Esophagus muscularis mucosa (tissue), 4 donors: ENCODE results near the gene KDM5B. TPM values are rescaled to one million over a fixed set of nuclear protein-coding genes. Genes with fewer than 3 reads are reported as not detected.
A peak's percentile ranks its signal among the peaks of the same experiment; 100 is the strongest.

Source experiments
- DNase-seq: peaks from one replicate; pipeline ENCODE4 v3.0.0-alpha.2; 2017; ENCODE audit errors: extremely low spot score
- H3K27ac ChIP-seq, 4 donors: fragments of 200-600 bp; sonication (generic); replicated peaks in 1 of 4; 1 replicate in 3 of 4; 2 replicates in 1 of 4; pipeline ENCODE4 v1.5.1; 2016 to 2019; ENCODE audit warnings: mild to moderate bottlenecking in 1 of 4
- H3K27me3 ChIP-seq, 4 donors: fragments of 200-600 bp; sonication (generic); one replicate each; pipeline versions ENCODE4 v1.5.1 to v1.6.0; 2016 to 2019
- H3K36me3 ChIP-seq, 4 donors: fragments of 200-600 bp; sonication (generic); one replicate each; pipeline ENCODE4 v1.5.1; 2016 to 2019
- H3K4me1 ChIP-seq, 4 donors: fragments of 200-600 bp; sonication (generic); one replicate each; pipeline ENCODE4 v1.5.1; 2016 to 2019
- H3K4me3 ChIP-seq, 4 donors: fragments of 200-600 bp; sonication (generic); 1 replicate in 2 of 4; 2 replicates in 2 of 4; pipeline ENCODE4 v1.5.1; 2016 to 2019; ENCODE audit warnings: mild to moderate bottlenecking in 4 of 4, moderate library complexity in 1 of 4
- H3K9me3 ChIP-seq, 4 donors: fragments of 200-600 bp; sonication (generic); 1 replicate in 3 of 4; 2 replicates in 1 of 4; pipeline ENCODE4 v1.5.1; 2016 to 2019
- CTCF ChIP-seq, 3 experiments: fragments of 200-600 bp in 2 of 3; fragments of 450-650 bp in 1 of 3; sonication (generic) in 2 of 3; IDR thresholded peaks; one replicate each; pipeline ENCODE4 v1.5.1; 2017 to 2019; ENCODE audit warnings: antibody characterized with exemption in 3 of 3, mild to moderate bottlenecking in 2 of 3, moderate library complexity in 1 of 3
- EP300 ChIP-seq: sonication (generic); formaldehyde crosslinking; IDR thresholded peaks from one replicate; pipeline ENCODE4 v1.6.1; 2017; ENCODE audit warnings: antibody characterized with exemption
- POLR2A ChIP-seq: fragments of 450-650 bp; IDR thresholded peaks from one replicate; pipeline ENCODE4 v1.6.1; 2017; ENCODE audit warnings: antibody characterized with exemption, moderate library complexity, mild to moderate bottlenecking, low read depth
- POLR2AphosphoS5 ChIP-seq, 2 donors: sonication (generic); formaldehyde crosslinking; IDR thresholded peaks; one replicate each; pipeline ENCODE4 v1.6.1; 2017; ENCODE audit warnings: antibody characterized with exemption in 2 of 2
- WGBS: methylation state at CpG from one replicate; pipeline ENCODE4 v1.1.5; 2018; 5-methylcytosine and 5-hydroxymethylcytosine counted together
- intact Hi-C: fragments of 100-400 bp; cut with DNase I; formaldehyde crosslinking; loops from one replicate; pipeline ENCODE4 v1.15.1; 2023
- total RNA-seq, 4 donors: library from RNA; depleted of rRNA; stranded (reverse); fragments of >200 nt; gene quantifications; one replicate each; pipeline versions ENCODE4 v1.1.0 to v1.2.1, GENCODE V29; 2016

KDM5B gene
- total RNA-seq, 4 donors from 2014 or later = 21.4 to 34.9 (median 31.8) TPM

DNA sequence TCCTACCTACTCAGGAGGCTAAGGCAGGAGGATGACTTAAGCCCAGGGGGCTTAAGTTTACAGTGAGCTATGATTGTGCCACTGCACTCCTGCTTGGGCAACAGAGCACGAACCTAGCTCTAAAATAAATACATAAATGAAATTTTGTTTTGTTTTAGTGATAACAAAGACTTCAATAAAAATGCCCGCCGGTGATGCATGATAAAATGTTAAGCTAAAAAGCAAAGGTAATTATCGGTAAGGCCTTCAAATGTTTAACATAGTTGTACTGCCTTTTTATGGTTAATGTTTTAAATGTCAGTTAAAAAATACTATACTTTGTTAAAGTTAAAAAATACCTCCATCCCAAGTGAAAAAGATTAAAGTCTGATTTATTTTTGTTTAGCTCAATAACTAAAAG is 27.0 kb downstream of the KDM5B start:
- H3K4me1 ChIP-seq = peaks cover 4 to 21% (median 15%) of the 10 kb centered on the region in 4 donors
- no peaks in the 10 kb centered on the region for H3K27me3 ChIP-seq
- DNase-seq = no peak
- intact Hi-C loops = no loop called here
- WGBS = 76% methylated on average over 4 of the region's 4 CpGs
- H3K27ac ChIP-seq = no peak overlapping the region
- H3K36me3 ChIP-seq = peaks cover 0 to 6% (median 5%) of the 10 kb centered on the region in 4 donors
- TF ChIP-seq EP300 = no peak
- no peak for TF ChIP-seq POLR2AphosphoS5 (IDR thresholded peaks at IDR 0.05)
- TF ChIP-seq CTCF (IDR thresholded peaks at IDR 0.05) = no peak
- TF ChIP-seq POLR2A = no peak
- H3K9me3 ChIP-seq = no peaks in the 10 kb centered on the region
- H3K4me3 ChIP-seq = no peak overlapping the region

DNA sequence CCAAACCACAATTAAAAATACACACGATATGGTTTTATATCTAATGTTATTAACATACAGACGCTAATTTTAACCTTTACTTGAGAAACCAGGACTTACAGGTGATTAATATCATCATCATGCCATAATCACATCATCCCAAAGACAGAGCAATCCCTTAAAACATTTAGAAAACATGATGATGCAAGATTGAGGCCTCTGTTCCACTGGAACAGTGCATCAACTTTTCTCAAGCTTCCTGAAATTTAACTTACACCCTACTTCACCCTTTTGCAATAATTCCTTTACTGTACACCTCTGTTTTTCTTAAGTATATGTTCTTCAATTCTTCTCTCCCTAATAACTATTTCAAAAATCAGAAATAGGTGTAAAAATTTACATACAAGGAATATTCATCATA is 38.1 kb downstream of the KDM5B start:
- TF ChIP-seq POLR2A (no peak), EP300 (no peak), POLR2AphosphoS5 (IDR thresholded peaks at IDR 0.05) (no peak), CTCF (IDR thresholded peaks at IDR 0.05) (no peak)
- Histone ChIP-seq H3K27ac (no peak overlapping the region), H3K27me3 (no peaks in the 10 kb centered on the region), H3K4me1 (no peaks in the 10 kb centered on the region), H3K9me3 (no peaks in the 10 kb centered on the region), H3K36me3 (peaks cover 33 to 86% (median 53%) of the 10 kb centered on the region in 4 donors), H3K4me3 (no peak overlapping the region)
- WGBS = 88% methylated on average over 2 of the region's 2 CpGs
- intact Hi-C loops = no loop called here
- no peak for DNase-seq

GRCh38 chr1:202765721-202766120 is 42.5 kb downstream of the KDM5B start:
- Histone ChIP-seq H3K4me3 (no peak overlapping the region), H3K27me3 (no peaks in the 10 kb centered on the region), H3K9me3 (no peaks in the 10 kb centered on the region), H3K4me1 (peaks cover 0 to 7% (median 3%) of the 10 kb centered on the region in 4 donors), H3K27ac (no peak overlapping the region), H3K36me3 (peaks cover 19 to 76% (median 51%) of the 10 kb centered on the region in 4 donors)
- WGBS = 27% methylated on average over 1 of the region's 1 CpG
- intact Hi-C loops = no loop called here
- DNase-seq = no peak
- no peak for TF ChIP-seq POLR2AphosphoS5 (IDR thresholded peaks at IDR 0.05)
- no peak for TF ChIP-seq CTCF (IDR thresholded peaks at IDR 0.05)
- no peak for TF ChIP-seq POLR2A
- no peak for TF ChIP-seq EP300

DNA sequence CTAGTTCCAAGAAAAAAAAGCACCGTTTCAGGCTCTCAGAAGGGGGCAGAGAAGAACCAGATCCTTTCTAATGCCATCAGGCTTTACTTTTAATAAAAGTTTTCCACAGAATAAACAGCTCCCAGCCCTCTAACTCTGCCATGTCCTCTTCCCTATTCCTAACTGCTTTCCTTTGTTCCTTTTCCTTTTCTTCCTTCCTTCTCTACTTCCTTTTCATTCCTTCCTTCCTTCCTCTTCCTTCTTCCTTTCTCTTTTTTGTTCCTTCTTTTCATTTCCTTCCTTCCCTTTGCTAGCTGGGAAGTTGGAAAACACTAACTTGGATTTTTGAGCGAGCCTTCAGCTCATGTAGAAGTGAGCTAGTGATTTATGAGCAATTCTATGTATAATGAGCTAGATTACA is 46.2 kb downstream of the KDM5B start:
- H3K4me1 ChIP-seq = peaks cover 0 to 7% (median 3%) of the 10 kb centered on the region in 4 donors
- intact Hi-C loops = no loop called here
- H3K9me3 ChIP-seq = no peaks in the 10 kb centered on the region
- DNase-seq = no peak
- no peak overlapping the region for H3K4me3 ChIP-seq
- H3K27me3 ChIP-seq = no peaks in the 10 kb centered on the region
- WGBS = 56% methylated on average over 2 of the region's 2 CpGs
- TF ChIP-seq POLR2AphosphoS5 (IDR thresholded peaks at IDR 0.05) (no peak), POLR2A (no peak), EP300 (no peak), CTCF (IDR thresholded peaks at IDR 0.05) (no peak)
- H3K27ac ChIP-seq = peak overlapping the region in 2 of 4 donors; percentile 5 to 30
- H3K36me3 ChIP-seq = peaks cover 46 to 86% (median 81%) of the 10 kb centered on the region in 4 donors

GRCh38 chr1:202760589-202760988 is 47.6 kb downstream of the KDM5B start:
- Histone ChIP-seq H3K9me3 (no peaks in the 10 kb centered on the region), H3K27ac (no peak overlapping the region), H3K36me3 (peaks cover 49 to 89% (median 82%) of the 10 kb centered on the region in 4 donors), H3K4me3 (no peak overlapping the region), H3K4me1 (peaks cover 0 to 7% (median 3%) of the 10 kb centered on the region in 4 donors), H3K27me3 (no peaks in the 10 kb centered on the region)
- intact Hi-C loops = no loop called here
- TF ChIP-seq CTCF (IDR thresholded peaks at IDR 0.05) = no peak
- no peak for TF ChIP-seq POLR2A
- TF ChIP-seq POLR2AphosphoS5 (IDR thresholded peaks at IDR 0.05) = no peak
- no peak for TF ChIP-seq EP300
- DNase-seq = no peak
- WGBS = 80% methylated on average over 1 of the region's 1 CpG
